GM18951 (cell line): ENCODE results near the gene PRKCE.

Experiments
- POLR2A ChIP-seq: IDR thresholded peaks from 4 replicates; pipeline ENCODE4 v1.6.1; 2011; ENCODE audit warnings: mild to moderate bottlenecking; ENCODE audit not compliant: insufficient read length, insufficient read depth; ENCODE audit errors: extremely low read depth
- in situ Hi-C: fragments of 300-500 bp; cut with MboI; formaldehyde crosslinking; loops from one replicate; pipeline ENCODE4 v1.12.0; 2022; ENCODE audit warnings: low sequenced_read_pairs, mixed read lengths, inconsistent platforms; ENCODE audit not compliant: unreplicated experiment

The PRKCE gene

DNA sequence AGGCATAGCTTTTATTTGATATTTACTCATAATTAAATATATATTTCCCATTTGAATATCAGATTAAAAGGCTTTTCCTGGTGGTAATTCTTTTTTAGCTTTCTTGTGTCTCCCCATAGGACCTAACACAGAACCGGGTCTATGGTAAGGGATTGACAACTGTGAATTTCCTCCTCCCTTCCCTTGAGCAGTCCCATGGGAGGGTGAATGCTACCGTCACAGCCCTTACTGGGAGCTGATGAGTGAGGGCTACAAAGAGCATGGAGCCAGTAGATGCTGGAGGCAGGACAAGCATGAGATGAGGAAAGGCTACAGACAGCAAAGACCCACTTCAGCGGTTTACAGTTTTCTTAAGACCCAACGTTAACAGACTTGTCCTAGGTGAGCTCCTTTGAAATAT, 475.1 kb downstream of the PRKCE start:
- in situ Hi-C loops: no loop called here
- TF ChIP-seq POLR2A: no peak

GRCh38 chr2:46127176-46127575, 475.7 kb downstream of the PRKCE start:
- no peak for TF ChIP-seq POLR2A
- in situ Hi-C loops: no loop called here

DNA sequence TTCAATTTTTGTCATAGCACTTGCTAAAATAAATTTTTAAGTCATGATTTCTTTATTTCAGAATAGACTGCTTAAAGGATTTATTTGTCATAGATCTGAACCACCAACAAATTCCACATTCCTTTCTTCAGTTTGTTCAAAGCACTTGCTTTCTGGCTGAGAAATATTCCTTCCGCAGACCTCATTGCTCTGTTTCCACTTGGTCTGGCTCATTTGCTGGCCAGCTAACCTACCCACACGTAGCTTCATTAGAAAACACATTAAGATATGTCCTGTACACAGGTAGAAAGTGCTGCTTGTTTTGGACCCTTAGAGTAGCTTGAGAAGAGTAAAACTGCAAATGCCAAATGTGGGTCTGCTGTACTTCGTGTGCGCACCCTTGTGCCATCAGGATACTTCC, 479.0 kb downstream of the PRKCE start:
- in situ Hi-C loops: no loop called here
- no peak for TF ChIP-seq POLR2A

- in situ Hi-C loops: no loop called here
- no peak for TF ChIP-seq POLR2A
Measured at GRCh38 chr2:46132996-46133395, 481.5 kb downstream of the PRKCE start.

- TF ChIP-seq POLR2A: no peak
- in situ Hi-C loops: no loop called here
Measured at GRCh38 chr2:46134531-46135227, 483.2 kb downstream of the PRKCE start.

DNA sequence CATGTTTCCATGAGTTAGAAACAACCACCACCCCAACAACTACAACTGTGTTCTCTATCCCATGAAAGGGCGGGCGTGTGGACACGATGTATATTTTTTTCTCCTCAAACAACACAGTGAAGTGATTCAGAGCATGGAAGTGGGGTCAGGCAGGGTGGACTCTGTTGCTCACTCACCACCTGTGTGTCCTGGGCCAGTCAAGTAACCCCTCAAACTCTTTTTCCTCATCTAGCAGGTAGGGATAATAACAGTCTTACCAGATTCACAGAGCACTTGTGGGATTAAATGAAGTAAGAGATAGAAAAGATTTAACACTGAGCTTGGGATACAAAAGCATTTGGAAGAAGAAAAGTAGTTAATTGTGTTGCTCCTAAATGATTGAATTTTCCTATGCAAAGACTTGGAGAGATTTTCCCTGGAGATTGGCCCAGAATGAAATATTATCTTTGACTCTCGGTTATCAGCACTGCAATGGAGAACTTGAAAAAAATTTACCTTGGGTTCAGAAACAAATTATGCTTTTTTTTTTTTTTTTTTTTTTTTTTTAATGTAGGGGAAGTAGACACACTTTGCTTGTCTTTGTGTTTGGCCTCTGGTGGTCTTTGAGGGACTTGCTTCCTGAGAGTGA, 483.9 kb downstream of the PRKCE start:
- no peak for TF ChIP-seq POLR2A
- in situ Hi-C loops: no loop called here

- in situ Hi-C loops: no loop called here
- TF ChIP-seq POLR2A: no peak
Measured at GRCh38 chr2:46135958-46136357, 484.5 kb downstream of the PRKCE start.

DNA sequence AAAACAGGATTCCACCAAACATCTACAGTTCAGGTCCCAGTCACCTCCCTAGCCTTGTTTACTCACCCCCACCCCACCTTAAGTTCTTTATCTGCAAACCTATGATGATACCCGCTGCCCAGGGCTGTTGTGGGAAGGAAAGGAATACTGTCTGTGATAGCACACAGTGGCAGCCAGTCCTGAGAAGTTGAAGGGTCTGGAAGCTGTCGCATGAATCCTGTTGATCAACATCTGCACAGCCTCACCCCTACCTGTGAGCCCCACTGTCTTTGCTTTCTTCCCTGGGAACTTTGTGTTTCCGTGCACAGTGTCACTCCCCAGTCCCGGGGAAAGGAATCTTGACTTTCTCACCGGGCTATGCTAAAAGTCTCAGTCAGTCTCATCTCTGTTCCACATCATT, 485.0 kb downstream of the PRKCE start:
- no peak for TF ChIP-seq POLR2A
- in situ Hi-C loops: no loop called here

DNA sequence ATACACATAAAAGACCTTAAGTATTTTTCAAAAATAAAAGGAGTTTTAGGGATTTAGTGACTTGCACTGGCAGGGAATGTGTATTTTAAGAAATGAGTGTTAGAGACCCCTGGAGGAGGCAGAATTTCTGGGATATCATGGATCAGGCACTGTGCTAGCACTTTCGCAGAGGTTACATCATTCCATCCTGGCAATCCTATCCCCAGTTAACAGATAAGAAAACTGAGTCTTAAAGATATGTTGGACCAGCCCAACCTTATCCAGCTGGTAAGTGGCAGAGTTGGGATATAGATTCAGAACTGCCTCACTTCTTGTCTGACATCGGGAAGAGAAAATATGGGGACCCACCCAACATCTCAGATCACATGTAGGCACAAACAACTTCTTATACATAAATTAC, 485.5 kb downstream of the PRKCE start:
- no peak for TF ChIP-seq POLR2A

GRCh38 chr2:46142546-46143428, 491.3 kb downstream of the PRKCE start:
- in situ Hi-C loops: no loop called here
- no peak for TF ChIP-seq POLR2A

More for the DNA sequence above, 485.5 kb downstream of the PRKCE start:
- in situ Hi-C loops: no loop called here

DNA sequence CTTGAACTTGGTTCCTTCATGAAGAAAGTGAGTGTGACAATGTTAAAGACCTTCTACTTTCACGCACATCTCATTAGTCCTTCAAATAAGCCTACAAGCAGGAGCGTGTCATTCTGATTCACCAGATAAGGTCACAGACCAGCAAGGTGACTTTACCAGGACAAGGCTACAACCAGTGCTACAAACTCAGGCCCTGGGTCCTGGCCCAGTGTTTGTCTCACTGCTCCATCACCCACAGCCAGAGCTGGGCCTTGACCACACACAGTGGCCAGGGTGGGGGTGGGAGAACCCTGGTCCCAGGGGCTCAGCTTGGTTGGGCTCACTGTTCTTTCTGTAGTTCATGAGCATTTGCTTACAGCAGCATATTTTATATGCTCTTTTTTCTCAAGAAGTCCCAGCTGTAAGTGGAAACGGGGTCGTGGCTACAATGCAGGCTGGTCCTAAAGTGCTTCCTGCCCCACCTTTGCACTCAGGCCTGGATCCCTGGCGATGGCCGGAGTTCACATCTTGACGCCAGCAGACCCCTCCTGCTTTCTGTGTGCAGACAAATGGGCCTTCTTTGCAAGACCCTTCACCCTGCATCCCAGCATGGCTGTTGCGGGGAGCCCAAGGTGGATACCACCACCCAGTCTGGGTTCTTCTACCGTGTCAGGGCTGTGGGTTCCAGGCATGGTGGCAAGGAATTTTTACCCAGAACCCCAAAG, 492.1 kb downstream of the PRKCE start:
- in situ Hi-C loops: no loop called here
- TF ChIP-seq POLR2A: no peak

DNA sequence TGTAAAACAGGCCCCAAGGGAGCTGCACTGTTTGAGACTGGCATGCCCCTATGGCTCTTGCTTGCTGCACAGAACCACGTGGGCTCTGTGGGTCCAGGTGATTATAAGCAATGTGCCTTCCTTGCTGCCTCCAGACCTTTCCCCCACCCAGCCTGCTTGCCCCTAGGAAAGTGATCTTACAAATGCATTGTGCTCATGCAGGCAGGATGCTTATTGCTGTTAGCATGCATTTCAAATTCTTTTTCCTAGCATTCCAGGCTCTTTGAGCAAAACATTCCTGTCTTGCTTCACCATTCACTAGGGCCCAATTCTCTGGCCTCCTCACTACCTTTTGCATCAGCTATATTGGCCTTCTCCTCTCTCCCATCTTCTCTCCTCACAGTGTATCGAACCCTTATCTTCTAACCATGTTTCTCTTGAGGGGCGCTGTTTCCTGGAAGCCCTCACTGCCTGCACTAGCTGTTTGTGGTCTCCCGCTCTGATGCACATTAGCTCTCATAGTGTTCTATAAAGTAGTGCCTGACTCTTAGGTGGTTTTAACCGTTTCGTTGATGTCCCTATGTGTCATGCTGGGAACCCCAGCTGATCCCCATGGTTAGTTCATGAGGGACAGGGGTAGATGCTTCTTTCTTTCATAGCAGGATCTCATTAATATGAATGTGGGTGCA, 492.8 kb downstream of the PRKCE start:
- TF ChIP-seq POLR2A: no peak
- in situ Hi-C loops: no loop called here

DNA sequence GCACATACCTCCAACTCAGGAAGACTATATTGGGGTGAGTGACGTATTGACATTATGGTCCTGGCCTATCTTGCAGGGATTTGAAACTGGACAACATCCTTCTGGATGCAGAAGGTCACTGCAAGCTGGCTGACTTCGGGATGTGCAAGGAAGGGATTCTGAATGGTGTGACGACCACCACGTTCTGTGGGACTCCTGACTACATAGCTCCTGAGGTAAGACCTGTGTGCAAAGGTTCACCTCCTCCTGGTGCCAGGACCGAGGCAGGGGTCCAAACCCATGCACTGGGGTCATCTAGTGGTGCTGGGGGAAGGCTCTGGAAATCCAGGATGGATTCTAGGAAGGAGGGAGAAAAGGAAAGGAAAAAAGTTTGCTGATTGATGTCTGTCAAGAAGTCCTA, 493.5 kb downstream of the PRKCE start:
- in situ Hi-C loops: no loop called here
- no peak for TF ChIP-seq POLR2A

GRCh38 chr2:46145840-46146239, 494.4 kb downstream of the PRKCE start:
- TF ChIP-seq POLR2A: no peak
- in situ Hi-C loops: no loop called here
